ENCODE results near the gene SLC25A39. TPM values are rescaled to one million over a fixed set of nuclear protein-coding genes. Genes with fewer than 3 reads are reported as not detected.
"Not testable (repeated sequence)": the region's sequence is repeated elsewhere in the genome, so short reads cannot be mapped to it uniquely, and the experiment has no call there.

The SLC25A39 gene
- total and polyA plus RNA-seq, 2 of the 13 experiments (the other 11 are each of a cell fraction or from before 2014, with no cell fraction given) = 144 to 151 TPM

GRCh38 chr17:44369414-44370023 is 44.9 kb upstream of the SLC25A39 start (continued):
- TF ChIP-seq THAP9 (CRISPR knock-in tag; IDR thresholded peaks at IDR 0.05; ENCODE audit: borderline replicate concordance) (peak; percentile 52; the same call in 1 of the 2 replicates), HMGXB4 (CRISPR knock-in tag; IDR thresholded peaks at IDR 0.05; ENCODE audit: borderline replicate concordance in 1 of 2, low read depth in 1 of 2) (peak in 1 of 2 experiments; percentile 33; a peak in 2 of 4 replicates), IRF2 (CRISPR knock-in tag; IDR thresholded peaks at IDR 0.05) (peak; percentile 56), MEF2D (CRISPR knock-in tag; IDR thresholded peaks at IDR 0.05) (0 out of 2 replicates have a peak, but pooled peaks have one; percentile 48), THAP11 (CRISPR knock-in tag; IDR thresholded peaks at IDR 0.05) (peak; percentile 53; the same call in 1 of the 2 replicates), TBX2 (CRISPR knock-in tag; IDR thresholded peaks at IDR 0.05; ENCODE audit: borderline replicate concordance) (peak; percentile 22; the same call in 1 of the 2 replicates), KAT8 (CRISPR knock-in tag; IDR thresholded peaks at IDR 0.05) (peak; percentile 41; the same call in 1 of the 2 replicates), ZIK1 (CRISPR knock-in tag; IDR thresholded peaks at IDR 0.05; ENCODE audit: borderline replicate concordance, low read depth) (0 out of 2 replicates have a peak, but pooled peaks have one; percentile 52), ERF (CRISPR knock-in tag; IDR thresholded peaks at IDR 0.05) (peak; percentile 84), ZBTB26 (CRISPR knock-in tag; IDR thresholded peaks at IDR 0.05; ENCODE audit: borderline replicate concordance) (peak; percentile 91), ZFP1 (CRISPR knock-in tag; IDR thresholded peaks at IDR 0.05) (0 out of 2 replicates have a peak, but pooled peaks have one; percentile 10), ZFP82 (CRISPR knock-in tag; IDR thresholded peaks at IDR 0.05; ENCODE audit: borderline replicate concordance) (0 out of 2 replicates have a peak, but pooled peaks have one; percentile 47), SOX6 (CRISPR knock-in tag; IDR thresholded peaks at IDR 0.05) (peak; percentile 86), ZNF816 (CRISPR knock-in tag; IDR thresholded peaks at IDR 0.05; ENCODE audit: borderline replicate concordance) (peak; percentile 59; the same call in 1 of the 2 replicates), ZBTB38 (CRISPR knock-in tag; IDR thresholded peaks at IDR 0.05) (peak; percentile 95), RFXAP (CRISPR knock-in tag; IDR thresholded peaks at IDR 0.05; ENCODE audit: borderline replicate concordance) (peak; percentile 96), FOXP4 (CRISPR knock-in tag; IDR thresholded peaks at IDR 0.05) (peak; percentile 58), ZNF788 (CRISPR knock-in tag; IDR thresholded peaks at IDR 0.05; ENCODE audit: borderline replicate concordance) (peak; percentile 13; the same call in 1 of the 2 replicates)
- TF ChIP-seq SOX6 (IDR thresholded peaks at IDR 0.05) = not testable (repeated sequence)
